Measurements from ENCODE around the gene HEATR3. TPM values are rescaled to one million over a fixed set of nuclear protein-coding genes. Genes with fewer than 3 reads are reported as not detected.

Gene HEATR3
- total and polyA plus RNA-seq, 3 donors from 2014 or later, result 13.5 to 51.2 (median 44.0) TPM

DNA sequence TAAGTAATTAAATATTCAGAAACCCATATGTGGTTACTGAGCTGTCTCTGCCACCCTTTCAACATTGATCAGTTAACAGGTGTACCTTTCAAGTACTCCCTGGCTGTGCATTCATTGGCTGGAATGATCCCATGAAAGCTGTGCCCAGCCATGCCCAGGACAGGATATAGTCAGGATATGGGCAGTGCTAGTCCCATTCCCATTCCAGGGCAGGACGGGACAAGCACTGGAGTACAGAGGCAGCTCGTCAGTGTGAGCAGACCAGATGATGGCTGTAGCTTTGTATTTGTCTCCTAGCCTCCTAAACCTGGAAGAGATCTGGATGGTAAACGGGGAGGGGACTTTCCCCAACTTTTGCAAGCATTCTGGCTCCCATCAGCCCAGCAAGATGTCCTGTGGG is 22.5 kb downstream of the HEATR3 start:
- no peak overlapping the region for H3K4me3 ChIP-seq
- no peak for DNase-seq
- WGBS, 2 donors, result 93 to 100% methylated on average over 3 of the region's 3 CpGs
- no peaks in the 10 kb centered on the region for H3K27me3 ChIP-seq
- no peaks in the 10 kb centered on the region for H3K9me3 ChIP-seq
- no peaks in the 10 kb centered on the region for H3K4me1 ChIP-seq
- H3K27ac ChIP-seq, result no peak overlapping the region
- TF ChIP-seq POLR2A (IDR thresholded peaks at IDR 0.05), result no peak
- TF ChIP-seq, protein P1, sequence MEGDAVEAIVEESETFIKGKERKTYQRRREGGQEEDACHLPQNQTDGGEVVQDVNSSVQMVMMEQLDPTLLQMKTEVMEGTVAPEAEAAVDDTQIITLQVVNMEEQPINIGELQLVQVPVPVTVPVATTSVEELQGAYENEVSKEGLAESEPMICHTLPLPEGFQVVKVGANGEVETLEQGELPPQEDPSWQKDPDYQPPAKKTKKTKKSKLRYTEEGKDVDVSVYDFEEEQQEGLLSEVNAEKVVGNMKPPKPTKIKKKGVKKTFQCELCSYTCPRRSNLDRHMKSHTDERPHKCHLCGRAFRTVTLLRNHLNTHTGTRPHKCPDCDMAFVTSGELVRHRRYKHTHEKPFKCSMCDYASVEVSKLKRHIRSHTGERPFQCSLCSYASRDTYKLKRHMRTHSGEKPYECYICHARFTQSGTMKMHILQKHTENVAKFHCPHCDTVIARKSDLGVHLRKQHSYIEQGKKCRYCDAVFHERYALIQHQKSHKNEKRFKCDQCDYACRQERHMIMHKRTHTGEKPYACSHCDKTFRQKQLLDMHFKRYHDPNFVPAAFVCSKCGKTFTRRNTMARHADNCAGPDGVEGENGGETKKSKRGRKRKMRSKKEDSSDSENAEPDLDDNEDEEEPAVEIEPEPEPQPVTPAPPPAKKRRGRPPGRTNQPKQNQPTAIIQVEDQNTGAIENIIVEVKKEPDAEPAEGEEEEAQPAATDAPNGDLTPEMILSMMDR (IDR thresholded peaks at IDR 0.05), result no peak
- intact Hi-C loops (cut with DNase I; ENCODE audit: low total_unique reads), result no loop called here
- no peaks in the 10 kb centered on the region for H3K36me3 ChIP-seq (ENCODE audit: low read depth, missing control alignments)

DNA sequence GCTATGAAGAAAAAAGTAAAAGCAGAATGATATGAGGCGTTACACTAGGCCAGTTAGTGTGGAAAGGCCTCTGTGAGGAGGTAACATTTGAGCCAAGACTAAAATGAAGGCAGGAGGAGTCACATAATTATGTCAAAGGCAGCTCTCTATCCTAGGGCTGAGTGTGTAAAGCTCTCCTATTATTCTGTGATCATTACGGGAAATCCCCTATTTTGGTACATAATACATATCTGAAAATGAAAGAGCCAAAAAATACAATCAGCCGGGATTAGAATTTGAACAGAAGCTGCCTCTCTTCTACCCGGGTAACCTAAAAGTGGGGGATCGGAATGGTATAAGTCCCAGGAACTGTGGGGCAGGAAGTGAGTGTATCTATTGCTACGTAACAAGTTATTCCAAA is 27.1 kb downstream of the HEATR3 start:
- Histone ChIP-seq H3K36me3 (ENCODE audit: low read depth, missing control alignments) (no peaks in the 10 kb centered on the region), H3K4me1 (no peaks in the 10 kb centered on the region), H3K4me3 (no peak overlapping the region), H3K27ac (no peak overlapping the region), H3K9me3 (no peaks in the 10 kb centered on the region), H3K27me3 (no peaks in the 10 kb centered on the region)
- intact Hi-C loops (cut with DNase I; ENCODE audit: low total_unique reads), result no loop called here
- WGBS, 2 donors, result 95 to 97% methylated on average over 6 of the region's 6 CpGs
- TF ChIP-seq, protein P1 (IDR thresholded peaks at IDR 0.05), result no peak
- DNase-seq, result no peak

- H3K27me3 ChIP-seq, result no peaks in the 10 kb centered on the region
- no peaks in the 10 kb centered on the region for H3K4me1 ChIP-seq
- no peak for TF ChIP-seq POLR2A (IDR thresholded peaks at IDR 0.05)
- TF ChIP-seq, protein P1 (IDR thresholded peaks at IDR 0.05), result no peak
- intact Hi-C loops (cut with DNase I; ENCODE audit: low total_unique reads), result no loop called here
- no peak overlapping the region for H3K27ac ChIP-seq
- WGBS, 2 donors, result 82% methylated on average over 12 of the region's 12 CpGs
- H3K9me3 ChIP-seq, result no peaks in the 10 kb centered on the region
- DNase-seq, result peak; percentile 58
- H3K36me3 ChIP-seq (ENCODE audit: low read depth, missing control alignments), result no peaks in the 10 kb centered on the region
- H3K4me3 ChIP-seq, result no peak overlapping the region
Measured at GRCh38 chr16:50093607-50094539, 28.1 kb downstream of the HEATR3 start.

GRCh38 chr16:50096791-50097190 is 31.0 kb downstream of the HEATR3 start:
- 92 to 93% methylated on average over 3 of the region's 3 CpGs for WGBS, 2 donors
- H3K4me3 ChIP-seq, result no peak overlapping the region
- intact Hi-C loops (cut with DNase I; ENCODE audit: low total_unique reads), result no loop called here
- DNase-seq, result no peak
- no peaks in the 10 kb centered on the region for H3K4me1 ChIP-seq
- TF ChIP-seq, protein P1 (IDR thresholded peaks at IDR 0.05), result no peak
- TF ChIP-seq POLR2A (IDR thresholded peaks at IDR 0.05), result no peak
- H3K27me3 ChIP-seq, result no peaks in the 10 kb centered on the region
- no peak overlapping the region for H3K27ac ChIP-seq
- no peaks in the 10 kb centered on the region for H3K9me3 ChIP-seq
- no peaks in the 10 kb centered on the region for H3K36me3 ChIP-seq (ENCODE audit: low read depth, missing control alignments)
